ENCODE data around the gene CRHR1.

CRHR1 gene

DNA sequence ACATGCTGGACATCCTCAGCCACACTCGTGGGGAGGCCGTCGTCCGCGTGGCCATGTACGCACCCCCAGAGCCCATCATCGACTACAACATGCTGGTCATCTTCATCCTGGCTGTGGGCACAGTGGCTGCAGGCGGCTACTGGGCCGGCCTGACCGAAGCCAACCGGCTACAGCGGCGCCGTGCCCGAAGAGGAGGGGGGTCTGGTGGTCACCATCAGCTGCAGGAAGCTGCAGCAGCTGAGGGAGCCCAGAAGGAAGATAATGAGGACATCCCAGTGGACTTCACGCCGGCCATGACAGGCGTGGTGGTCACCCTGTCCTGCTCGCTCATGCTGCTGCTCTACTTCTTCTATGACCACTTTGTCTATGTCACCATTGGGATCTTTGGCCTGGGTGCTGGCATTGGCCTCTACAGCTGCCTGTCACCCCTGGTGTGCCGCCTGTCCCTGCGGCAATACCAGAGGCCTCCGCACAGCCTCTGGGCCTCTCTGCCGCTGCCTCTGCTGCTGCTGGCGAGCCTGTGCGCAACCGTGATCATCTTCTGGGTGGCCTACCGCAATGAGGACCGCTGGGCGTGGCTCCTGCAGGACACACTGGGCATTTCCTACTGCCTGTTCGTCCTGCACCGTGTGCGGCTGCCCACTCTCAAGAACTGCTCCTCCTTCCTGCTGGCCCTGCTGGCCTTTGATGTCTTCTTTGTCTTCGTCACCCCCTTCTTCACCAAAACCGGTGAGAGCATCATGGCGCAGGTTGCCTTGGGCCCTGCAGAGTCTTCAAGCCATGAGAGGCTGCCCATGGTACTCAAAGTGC lies 61.5 kb downstream of the CRHR1 start:
- DNase-seq (ENCODE audit: low read depth): no peak
- no peak overlapping the region for H3K4me3 ChIP-seq (ENCODE audit: low read depth, low read length)
- no peak for TF ChIP-seq POLR2A (IDR thresholded peaks at IDR 0.05; ENCODE audit: extremely low read depth, insufficient read length)
- TF ChIP-seq, protein P1, sequence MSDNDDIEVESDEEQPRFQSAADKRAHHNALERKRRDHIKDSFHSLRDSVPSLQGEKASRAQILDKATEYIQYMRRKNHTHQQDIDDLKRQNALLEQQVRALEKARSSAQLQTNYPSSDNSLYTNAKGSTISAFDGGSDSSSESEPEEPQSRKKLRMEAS (IDR thresholded peaks at IDR 0.05; ENCODE audit: low read depth, low read length): no peak
- no peak for TF ChIP-seq MYC (IDR thresholded peaks at IDR 0.05; ENCODE audit: low read depth, low read length)

DNA sequence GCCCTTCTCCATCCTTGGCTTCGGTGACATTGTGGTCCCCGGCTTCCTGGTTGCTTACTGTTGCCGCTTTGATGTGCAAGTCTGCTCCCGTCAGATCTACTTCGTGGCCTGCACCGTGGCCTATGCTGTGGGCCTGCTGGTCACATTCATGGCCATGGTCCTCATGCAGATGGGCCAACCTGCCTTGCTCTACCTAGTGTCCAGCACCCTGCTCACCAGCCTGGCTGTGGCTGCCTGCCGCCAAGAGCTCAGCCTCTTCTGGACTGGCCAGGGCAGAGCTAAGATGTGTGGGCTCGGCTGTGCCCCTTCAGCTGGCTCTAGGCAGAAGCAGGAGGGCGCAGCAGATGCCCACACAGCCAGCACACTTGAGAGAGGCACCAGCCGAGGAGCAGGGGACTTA lies 62.1 kb downstream of the CRHR1 start:
- TF ChIP-seq, protein P1 (IDR thresholded peaks at IDR 0.05; ENCODE audit: low read depth, low read length): no peak
- no peak for TF ChIP-seq POLR2A (IDR thresholded peaks at IDR 0.05; ENCODE audit: extremely low read depth, insufficient read length)
- TF ChIP-seq, protein P2, sequence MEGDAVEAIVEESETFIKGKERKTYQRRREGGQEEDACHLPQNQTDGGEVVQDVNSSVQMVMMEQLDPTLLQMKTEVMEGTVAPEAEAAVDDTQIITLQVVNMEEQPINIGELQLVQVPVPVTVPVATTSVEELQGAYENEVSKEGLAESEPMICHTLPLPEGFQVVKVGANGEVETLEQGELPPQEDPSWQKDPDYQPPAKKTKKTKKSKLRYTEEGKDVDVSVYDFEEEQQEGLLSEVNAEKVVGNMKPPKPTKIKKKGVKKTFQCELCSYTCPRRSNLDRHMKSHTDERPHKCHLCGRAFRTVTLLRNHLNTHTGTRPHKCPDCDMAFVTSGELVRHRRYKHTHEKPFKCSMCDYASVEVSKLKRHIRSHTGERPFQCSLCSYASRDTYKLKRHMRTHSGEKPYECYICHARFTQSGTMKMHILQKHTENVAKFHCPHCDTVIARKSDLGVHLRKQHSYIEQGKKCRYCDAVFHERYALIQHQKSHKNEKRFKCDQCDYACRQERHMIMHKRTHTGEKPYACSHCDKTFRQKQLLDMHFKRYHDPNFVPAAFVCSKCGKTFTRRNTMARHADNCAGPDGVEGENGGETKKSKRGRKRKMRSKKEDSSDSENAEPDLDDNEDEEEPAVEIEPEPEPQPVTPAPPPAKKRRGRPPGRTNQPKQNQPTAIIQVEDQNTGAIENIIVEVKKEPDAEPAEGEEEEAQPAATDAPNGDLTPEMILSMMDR (IDR thresholded peaks at IDR 0.05; ENCODE audit: low read depth, low read length): no peak
- no peak for TF ChIP-seq MYC (IDR thresholded peaks at IDR 0.05; ENCODE audit: low read depth, low read length)
- no peak for DNase-seq (ENCODE audit: low read depth)

DNA sequence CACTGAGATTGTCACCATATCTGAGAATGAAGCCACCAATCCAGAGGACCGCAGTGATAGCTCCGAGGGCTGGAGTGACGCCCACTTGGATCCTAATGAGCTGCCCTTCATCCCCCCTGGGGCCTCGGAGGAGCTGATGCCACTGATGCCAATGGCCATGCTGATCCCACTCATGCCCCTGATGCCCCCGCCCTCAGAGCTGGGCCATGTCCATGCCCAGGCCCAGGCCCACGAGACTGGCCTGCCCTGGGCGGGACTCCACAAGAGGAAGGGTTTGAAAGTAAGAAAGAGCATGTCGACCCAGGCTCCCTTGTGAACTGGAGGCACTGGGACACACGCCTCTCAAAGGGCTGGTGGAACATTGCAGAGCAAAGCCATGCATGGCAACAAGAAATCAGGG lies 62.5 kb downstream of the CRHR1 start:
- TF ChIP-seq MYC (IDR thresholded peaks at IDR 0.05; ENCODE audit: low read depth, low read length) (no peak), POLR2A (IDR thresholded peaks at IDR 0.05; ENCODE audit: extremely low read depth, insufficient read length) (no peak)
- TF ChIP-seq, protein P1 (IDR thresholded peaks at IDR 0.05; ENCODE audit: low read depth, low read length): no peak
- TF ChIP-seq, protein P2 (IDR thresholded peaks at IDR 0.05; ENCODE audit: low read depth, low read length): no peak
- no peak overlapping the region for H3K4me3 ChIP-seq (ENCODE audit: low read depth, low read length)
- DNase-seq (ENCODE audit: low read depth): no peak

More for the DNA sequence above, 62.1 kb downstream of the CRHR1 start:
- no peak overlapping the region for H3K4me3 ChIP-seq (ENCODE audit: low read depth, low read length)

DNA sequence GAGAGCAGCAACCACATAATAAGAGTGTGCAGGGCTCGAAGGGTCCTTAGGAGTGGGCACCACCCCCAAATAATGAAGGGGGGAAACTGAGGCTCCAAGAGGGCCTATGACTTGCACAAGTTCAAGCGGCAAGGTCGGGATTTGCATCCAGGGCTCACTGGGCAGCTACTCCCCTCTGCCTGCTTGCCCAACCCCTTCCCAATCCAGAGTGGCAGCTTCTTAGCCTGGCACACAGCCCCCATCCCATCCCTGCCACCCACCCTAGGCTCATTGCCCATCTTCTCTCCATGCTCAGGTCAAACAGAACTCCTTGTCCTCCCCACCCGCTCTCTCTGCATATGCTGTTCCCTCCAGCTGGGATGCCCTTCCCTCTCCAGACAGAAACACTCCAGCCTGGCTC lies 63.0 kb downstream of the CRHR1 start:
- DNase-seq (ENCODE audit: low read depth): no peak
- H3K4me3 ChIP-seq (ENCODE audit: low read depth, low read length): no peak overlapping the region
- no peak for TF ChIP-seq MYC (IDR thresholded peaks at IDR 0.05; ENCODE audit: low read depth, low read length)
- TF ChIP-seq, protein P1 (IDR thresholded peaks at IDR 0.05; ENCODE audit: low read depth, low read length): no peak
- TF ChIP-seq, protein P2 (IDR thresholded peaks at IDR 0.05; ENCODE audit: low read depth, low read length): no peak
- TF ChIP-seq POLR2A (IDR thresholded peaks at IDR 0.05; ENCODE audit: extremely low read depth, insufficient read length): no peak

DNA sequence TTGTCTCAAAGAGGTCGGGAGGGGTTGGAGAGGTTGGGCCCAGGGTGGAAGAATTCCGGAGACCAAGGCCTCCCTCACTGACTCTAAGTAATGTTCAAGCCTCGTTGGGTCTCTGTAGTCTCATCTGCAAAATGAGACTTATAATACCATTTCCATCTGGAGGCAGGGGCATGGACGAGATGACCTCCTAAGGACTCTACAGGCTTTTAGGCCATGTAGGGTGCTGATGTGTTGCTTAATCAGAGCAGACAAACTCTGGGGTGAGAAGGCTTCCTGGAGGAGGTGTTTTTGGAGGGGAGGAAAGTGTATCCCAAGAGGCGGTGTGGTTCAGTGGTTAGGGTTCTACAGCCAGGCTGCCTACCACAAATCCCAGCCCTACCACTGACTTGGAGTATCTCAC lies 63.6 kb downstream of the CRHR1 start:
- H3K4me3 ChIP-seq (ENCODE audit: low read depth, low read length): no peak overlapping the region
- no peak for DNase-seq (ENCODE audit: low read depth)
- no peak for TF ChIP-seq POLR2A (IDR thresholded peaks at IDR 0.05; ENCODE audit: extremely low read depth, insufficient read length)

DNA sequence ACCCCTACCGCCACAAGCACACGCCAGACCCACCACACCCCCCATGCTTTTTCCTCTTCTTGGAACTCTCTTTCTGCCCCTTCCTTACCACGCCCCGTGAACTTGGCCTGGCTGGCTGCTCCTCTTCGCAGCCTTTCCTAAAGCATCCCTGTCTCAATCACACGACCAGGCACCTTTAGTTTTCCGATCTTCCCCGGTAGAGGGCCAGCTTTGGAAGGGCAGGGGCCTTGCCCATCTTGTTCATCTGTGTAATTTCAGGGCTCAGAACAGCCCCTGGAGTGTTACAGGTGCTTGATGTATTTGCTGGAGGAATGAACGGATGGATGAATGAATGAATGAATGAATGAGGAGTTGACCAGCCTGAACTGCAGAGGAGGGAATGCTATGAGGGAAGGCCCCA lies 64.3 kb downstream of the CRHR1 start:
- DNase-seq (ENCODE audit: low read depth): no peak
- TF ChIP-seq, protein P2 (IDR thresholded peaks at IDR 0.05; ENCODE audit: low read depth, low read length): no peak
- TF ChIP-seq MYC (IDR thresholded peaks at IDR 0.05; ENCODE audit: low read depth, low read length) (no peak), POLR2A (IDR thresholded peaks at IDR 0.05; ENCODE audit: extremely low read depth, insufficient read length) (no peak)
- TF ChIP-seq, protein P1 (IDR thresholded peaks at IDR 0.05; ENCODE audit: low read depth, low read length): no peak
- no peak overlapping the region for H3K4me3 ChIP-seq (ENCODE audit: low read depth, low read length)
